Activated T-helper 2 cell treated with anti-CD3 and anti-CD28 coated beads, Interferon-gamma antibody, Interleukin-2, Interleukin-4, amounts not matched to agents 10 μg/mL and 5 μg/mL and 100 μg/mL, durations not matched to agents 14 hours and 24 hours and 36 hours (primary cell): ENCODE data around the gene OR4D1. TPM values are rescaled to one million over a fixed set of nuclear protein-coding genes. Genes with fewer than 3 reads are reported as not detected.

Experiments used
- DNase-seq: peaks from one replicate; pipeline ENCODE4 v3.0.0; 2021; ENCODE audit warnings: low spot score
- H3K27ac Mint-ChIP-seq: one replicate; pipeline ENCODE4 v1.8.0; 2021; ENCODE audit warnings: mixed read lengths
- H3K27me3 Mint-ChIP-seq: one replicate; pipeline ENCODE4 v1.8.0; 2021; ENCODE audit warnings: low read depth, mixed read lengths
- H3K36me3 Mint-ChIP-seq: one replicate; pipeline ENCODE4 v1.8.0; 2021; ENCODE audit warnings: low read depth, mixed read lengths
- H3K4me1 Mint-ChIP-seq: one replicate; pipeline ENCODE4 v1.8.0; 2021; ENCODE audit warnings: low read depth, mixed read lengths
- H3K4me3 Mint-ChIP-seq: one replicate; pipeline ENCODE4 v1.8.0; 2021; ENCODE audit warnings: low read depth, mild to moderate bottlenecking, moderate library complexity, mixed read lengths
- H3K9me3 Mint-ChIP-seq: one replicate; pipeline ENCODE4 v1.8.0; 2021; ENCODE audit warnings: mixed read lengths
- intact Hi-C: fragments of 100-400 bp; cut with micrococcal nuclease; formaldehyde crosslinking; loops from one replicate; pipeline ENCODE4 v1.15.1; 2023
- total RNA-seq: library from RNA; stranded (reverse); gene quantifications from 2 replicates; pipeline ENCODE4 v1.2.3, GENCODE V29; 2022

Gene OR4D1
- total RNA-seq, 1 donor from 2014 or later = 0.09 TPM

- no peak for DNase-seq
- H3K9me3 Mint-ChIP-seq = no peaks in the 10 kb centered on the region
- peaks cover 9% of the 10 kb centered on the region for H3K4me1 Mint-ChIP-seq
- H3K36me3 Mint-ChIP-seq = no peaks in the 10 kb centered on the region
- peaks cover 60% of the 10 kb centered on the region for H3K27me3 Mint-ChIP-seq
- intact Hi-C loops = no loop called here
- H3K4me3 Mint-ChIP-seq = no peak overlapping the region
- H3K27ac Mint-ChIP-seq = no peak overlapping the region
These were observed 13.4 kb downstream of the OR4D1 start for GRCh38 chr17:58161566-58161965.

- intact Hi-C loops = no loop called here
- Mint-ChIP-seq H3K27me3 (peaks cover 56% of the 10 kb centered on the region), H3K9me3 (no peaks in the 10 kb centered on the region), H3K27ac (no peak overlapping the region), H3K36me3 (no peaks in the 10 kb centered on the region), H3K4me3 (no peak overlapping the region), H3K4me1 (peaks cover 14% of the 10 kb centered on the region)
- no peak for DNase-seq
These were observed 17.8 kb downstream of the OR4D1 start for GRCh38 chr17:58165981-58166380.

- Mint-ChIP-seq H3K9me3 (no peaks in the 10 kb centered on the region), H3K27me3 (peaks cover 50% of the 10 kb centered on the region), H3K4me3 (no peak within 1 kb of the TSS), H3K27ac (no peak within 1 kb of the TSS), H3K4me1 (peaks cover 19% of the 10 kb centered on the region), H3K36me3 (no peaks in the 10 kb centered on the region)
- no peak for DNase-seq
- intact Hi-C loops = no loop called here
These were observed 18.5 kb downstream of the OR4D1 start, which contains the start of gene OR4D2 for GRCh38 chr17:58166682-58167081. TSS of gene OR4D2 (plus strand) at chr17:58166982. CDS start at chr17:58169656, 2,674 bp downstream.

GRCh38 chr17:58170622-58171021 lies 22.4 kb downstream of the OR4D1 start:
- intact Hi-C loops = no loop called here
- Mint-ChIP-seq H3K27me3 (peaks cover 30% of the 10 kb centered on the region), H3K4me1 (peaks cover 28% of the 10 kb centered on the region), H3K27ac (no peak overlapping the region), H3K4me3 (peak overlapping the region; percentile 28), H3K36me3 (no peaks in the 10 kb centered on the region), H3K9me3 (no peaks in the 10 kb centered on the region)
- no peak for DNase-seq

DNA sequence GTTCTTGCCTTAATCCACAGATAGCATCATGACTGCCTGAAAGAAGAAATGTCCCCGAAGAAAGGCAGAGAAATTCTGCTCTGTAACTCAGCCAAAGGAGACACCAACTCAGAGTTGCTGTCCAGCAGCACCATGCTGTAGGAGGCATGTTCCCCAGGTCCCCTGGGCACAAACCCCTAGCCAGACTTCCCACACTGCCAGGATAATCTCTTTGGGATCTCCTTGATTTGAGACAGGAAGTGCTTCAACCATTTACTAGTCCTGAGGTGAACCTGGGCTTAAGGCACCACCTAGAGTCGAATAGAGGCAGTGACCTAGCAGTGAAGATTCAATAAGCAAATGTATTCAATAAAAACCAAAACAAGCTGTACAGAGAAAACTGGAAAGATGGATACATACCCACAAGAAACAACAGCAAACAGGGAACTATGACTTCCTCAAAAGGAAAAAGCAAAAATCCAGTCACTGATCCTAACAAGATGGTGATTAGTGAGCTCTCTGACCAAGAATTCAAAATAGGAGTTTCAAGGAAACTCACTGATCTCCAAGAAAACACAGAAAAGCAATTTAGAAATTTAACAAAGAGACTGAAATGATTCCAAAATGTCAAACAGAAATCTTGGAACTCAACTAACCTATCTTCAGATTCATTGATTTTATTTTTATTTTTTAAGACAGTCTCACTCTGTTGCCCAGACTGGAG lies 24.3 kb downstream of the OR4D1 start:
- H3K4me1 Mint-ChIP-seq = peaks cover 28% of the 10 kb centered on the region
- intact Hi-C loops = loop anchor here (1.0 kb wide), 1 partner anchor 50 kb away; no protein-coding TSS in a partner anchor

GRCh38 chr17:58174871-58175270 lies 26.7 kb downstream of the OR4D1 start:
- Mint-ChIP-seq H3K9me3 (no peaks in the 10 kb centered on the region), H3K4me3 (no peak overlapping the region), H3K36me3 (no peaks in the 10 kb centered on the region), H3K27ac (no peak overlapping the region), H3K27me3 (peaks cover 12% of the 10 kb centered on the region), H3K4me1 (peaks cover 25% of the 10 kb centered on the region)
- intact Hi-C loops = no loop called here
- DNase-seq = no peak

More for the DNA sequence above, 24.3 kb downstream of the OR4D1 start:
- Mint-ChIP-seq H3K36me3 (no peaks in the 10 kb centered on the region), H3K27me3 (peaks cover 18% of the 10 kb centered on the region), H3K4me3 (no peak overlapping the region), H3K27ac (no peak overlapping the region), H3K9me3 (no peaks in the 10 kb centered on the region)
- DNase-seq = peak; percentile 36

- DNase-seq = no peak
- no peaks in the 10 kb centered on the region for H3K9me3 Mint-ChIP-seq
- H3K36me3 Mint-ChIP-seq = no peaks in the 10 kb centered on the region
- H3K4me1 Mint-ChIP-seq = peaks cover 14% of the 10 kb centered on the region
- intact Hi-C loops = no loop called here
- no peak overlapping the region for H3K4me3 Mint-ChIP-seq
- H3K27me3 Mint-ChIP-seq = peaks cover 15% of the 10 kb centered on the region
- no peak overlapping the region for H3K27ac Mint-ChIP-seq
These were observed 28.0 kb downstream of the OR4D1 start for GRCh38 chr17:58176200-58176599.

DNA sequence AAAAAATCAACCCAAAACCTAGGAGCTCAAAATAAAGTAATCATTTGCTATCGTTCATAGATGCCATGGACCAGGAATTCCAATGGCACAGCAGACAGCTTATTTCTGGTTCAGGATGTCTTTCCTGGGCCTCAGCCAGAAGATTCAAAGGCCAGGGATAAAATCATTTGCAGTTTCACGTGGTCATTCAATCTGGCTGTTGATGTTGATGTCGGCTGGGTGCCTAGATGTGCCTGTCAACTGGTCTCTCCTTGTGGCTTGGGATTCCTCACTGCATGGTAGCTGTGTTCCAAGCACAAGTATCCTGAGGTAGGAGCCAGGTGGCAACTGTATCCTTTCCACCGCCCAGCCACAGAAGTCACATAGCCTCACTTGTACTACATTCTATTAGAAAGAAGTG lies 33.6 kb downstream of the OR4D1 start:
- H3K27ac Mint-ChIP-seq = no peak overlapping the region
- H3K27me3 Mint-ChIP-seq = peaks cover 7% of the 10 kb centered on the region
- H3K9me3 Mint-ChIP-seq = no peaks in the 10 kb centered on the region
- no peaks in the 10 kb centered on the region for H3K36me3 Mint-ChIP-seq
- H3K4me3 Mint-ChIP-seq = no peak overlapping the region
- no peak for DNase-seq
- intact Hi-C loops = no loop called here
- H3K4me1 Mint-ChIP-seq = no peaks in the 10 kb centered on the region

GRCh38 chr17:58183514-58183913 lies 35.3 kb downstream of the OR4D1 start:
- Mint-ChIP-seq H3K9me3 (no peaks in the 10 kb centered on the region), H3K4me1 (no peaks in the 10 kb centered on the region), H3K27ac (no peak overlapping the region), H3K36me3 (no peaks in the 10 kb centered on the region), H3K27me3 (peaks cover 12% of the 10 kb centered on the region), H3K4me3 (no peak overlapping the region)
- intact Hi-C loops = no loop called here
- no peak for DNase-seq

- no peak for DNase-seq
- no peak overlapping the region for H3K27ac Mint-ChIP-seq
- H3K36me3 Mint-ChIP-seq = no peaks in the 10 kb centered on the region
- H3K4me1 Mint-ChIP-seq = no peaks in the 10 kb centered on the region
- no peak overlapping the region for H3K4me3 Mint-ChIP-seq
- intact Hi-C loops = no loop called here
- peaks cover 12% of the 10 kb centered on the region for H3K27me3 Mint-ChIP-seq
- no peaks in the 10 kb centered on the region for H3K9me3 Mint-ChIP-seq
These were observed 36.3 kb downstream of the OR4D1 start for GRCh38 chr17:58184308-58184985.

DNA sequence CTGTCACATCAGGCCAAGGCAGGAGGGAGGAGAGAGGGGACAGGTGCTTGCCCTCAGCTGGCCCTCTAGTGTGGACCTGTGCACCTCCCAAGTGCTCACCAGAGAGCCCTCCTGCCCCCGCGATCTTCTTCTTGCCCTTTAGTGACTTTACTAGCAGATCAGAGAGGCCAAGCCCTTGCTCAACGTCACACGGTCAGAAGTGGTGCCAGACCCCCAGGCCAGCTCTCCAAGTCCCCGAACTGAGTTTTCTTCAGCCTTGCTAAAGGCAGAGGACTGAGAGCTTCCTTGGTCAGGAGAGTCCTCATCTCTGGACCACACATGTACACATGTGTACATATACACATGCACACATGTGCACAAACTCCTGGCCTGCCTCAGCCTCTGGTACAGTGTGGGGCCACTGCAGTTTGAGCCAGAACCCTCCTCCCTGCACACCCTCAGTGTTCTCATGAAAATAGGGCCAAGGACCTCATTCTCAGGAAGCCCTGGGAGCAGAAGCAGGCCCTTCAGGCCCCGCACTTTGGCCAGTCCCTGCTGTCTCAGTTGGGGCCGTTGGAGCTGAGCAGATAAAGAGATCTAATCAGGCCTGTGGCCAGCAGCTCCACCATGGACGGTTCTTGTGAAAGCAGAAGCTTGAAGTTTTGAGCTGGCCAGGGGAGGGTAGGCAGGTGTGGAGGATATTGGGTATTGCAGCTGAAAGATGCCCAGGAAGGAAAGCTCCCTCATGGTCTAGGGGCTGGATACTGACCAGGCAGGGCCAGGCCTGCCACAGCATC lies 37.0 kb downstream of the OR4D1 start:
- Mint-ChIP-seq H3K27me3 (peaks cover 12% of the 10 kb centered on the region), H3K4me3 (no peak overlapping the region)

DNA sequence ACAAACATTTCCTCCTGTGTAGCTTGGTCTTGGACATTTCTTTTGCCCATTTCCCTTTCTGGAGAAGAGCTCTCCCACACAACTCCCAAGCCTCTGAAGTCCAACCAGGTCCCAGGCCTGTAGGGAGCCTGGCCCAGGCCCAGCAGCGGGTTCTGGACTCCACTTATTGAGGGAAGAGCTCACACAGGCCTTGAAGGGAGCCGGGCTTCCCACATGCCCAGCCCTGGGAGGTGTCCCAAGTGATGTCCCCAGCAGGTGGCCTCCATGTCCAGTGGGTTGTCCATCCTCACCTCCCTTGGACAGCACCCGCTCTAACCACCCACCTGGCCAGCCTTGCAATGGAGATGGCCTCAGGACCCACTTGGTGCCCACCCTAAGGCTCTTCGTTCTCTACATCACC lies 38.4 kb downstream of the OR4D1 start:
- no peaks in the 10 kb centered on the region for H3K36me3 Mint-ChIP-seq
- H3K9me3 Mint-ChIP-seq = no peaks in the 10 kb centered on the region
- DNase-seq = no peak
- no peak overlapping the region for H3K4me3 Mint-ChIP-seq
- no peak overlapping the region for H3K27ac Mint-ChIP-seq
- H3K27me3 Mint-ChIP-seq = peaks cover 9% of the 10 kb centered on the region
- intact Hi-C loops = no loop called here
- no peaks in the 10 kb centered on the region for H3K4me1 Mint-ChIP-seq

More for the DNA sequence above, 37.0 kb downstream of the OR4D1 start:
- Mint-ChIP-seq H3K27ac (no peak overlapping the region), H3K36me3 (no peaks in the 10 kb centered on the region), H3K4me1 (no peaks in the 10 kb centered on the region), H3K9me3 (no peaks in the 10 kb centered on the region)
- intact Hi-C loops = no loop called here
- DNase-seq = no peak

DNA sequence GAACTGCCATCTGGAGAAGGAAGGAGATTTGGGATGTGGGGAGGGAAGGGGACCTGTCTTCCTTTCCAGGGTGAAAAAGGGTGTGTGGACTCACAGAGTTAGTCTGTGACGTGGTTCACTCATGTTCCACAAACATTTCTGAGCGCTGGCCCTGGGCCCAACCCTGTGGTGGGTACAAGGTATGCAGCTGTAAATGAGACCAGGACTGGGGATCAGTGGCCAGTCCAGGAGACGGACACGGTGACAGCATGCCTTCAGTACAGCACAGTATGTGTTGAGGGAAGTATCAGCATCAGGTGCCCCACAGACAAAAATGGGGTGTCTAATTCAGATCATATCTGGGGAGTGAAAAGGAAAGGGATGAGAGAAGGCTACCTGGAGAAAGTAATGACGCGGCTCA lies 38.9 kb downstream of the OR4D1 start:
- H3K27me3 Mint-ChIP-seq = peaks cover 8% of the 10 kb centered on the region
- no peaks in the 10 kb centered on the region for H3K9me3 Mint-ChIP-seq
- H3K4me1 Mint-ChIP-seq = no peaks in the 10 kb centered on the region
- no peaks in the 10 kb centered on the region for H3K36me3 Mint-ChIP-seq
- intact Hi-C loops = no loop called here
- H3K4me3 Mint-ChIP-seq = no peak overlapping the region
- no peak for DNase-seq
- no peak overlapping the region for H3K27ac Mint-ChIP-seq
